HG03097 (cell line): ENCODE measurements around the gene DYNC1I1.

Source experiments
- ATAC-seq: cut with Tn5 transposase; IDR thresholded peaks from one replicate; pipeline ENCODE4 v1.9.1; 2021; ENCODE audit not compliant: unreplicated experiment, low FRiP score

Gene DYNC1I1

DNA sequence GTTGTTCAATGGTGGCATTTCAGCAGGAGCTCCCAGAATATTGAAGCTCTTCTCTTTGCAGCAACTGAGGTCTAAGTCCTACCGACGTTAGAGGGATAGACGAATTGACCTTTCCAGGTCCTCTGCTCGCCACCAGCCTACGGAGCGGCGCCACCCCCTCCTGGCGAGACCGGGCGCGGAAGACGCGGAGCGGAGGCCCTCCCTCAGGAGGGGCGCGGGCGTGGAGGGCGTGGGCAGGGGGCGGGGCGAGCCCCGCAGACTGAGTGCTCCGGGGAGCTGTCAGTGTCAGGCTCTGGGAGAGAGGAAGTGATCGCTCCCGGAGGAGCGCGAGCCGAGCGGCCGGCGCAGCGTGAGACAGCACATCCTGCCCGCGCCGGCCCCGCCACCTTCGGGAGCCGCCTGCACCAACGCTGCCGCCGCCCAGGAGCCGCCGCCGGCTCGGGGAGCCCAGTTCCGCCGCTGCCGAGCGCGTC, at the start of gene DYNC1I1:
Gene DYNC1I1, plus strand, starts transcription at position 257 of the 473 bp plus-strand sequence. CDS start 32,176 bp downstream, outside the sequence.
- peak; percentile 94 for ATAC-seq

DNA sequence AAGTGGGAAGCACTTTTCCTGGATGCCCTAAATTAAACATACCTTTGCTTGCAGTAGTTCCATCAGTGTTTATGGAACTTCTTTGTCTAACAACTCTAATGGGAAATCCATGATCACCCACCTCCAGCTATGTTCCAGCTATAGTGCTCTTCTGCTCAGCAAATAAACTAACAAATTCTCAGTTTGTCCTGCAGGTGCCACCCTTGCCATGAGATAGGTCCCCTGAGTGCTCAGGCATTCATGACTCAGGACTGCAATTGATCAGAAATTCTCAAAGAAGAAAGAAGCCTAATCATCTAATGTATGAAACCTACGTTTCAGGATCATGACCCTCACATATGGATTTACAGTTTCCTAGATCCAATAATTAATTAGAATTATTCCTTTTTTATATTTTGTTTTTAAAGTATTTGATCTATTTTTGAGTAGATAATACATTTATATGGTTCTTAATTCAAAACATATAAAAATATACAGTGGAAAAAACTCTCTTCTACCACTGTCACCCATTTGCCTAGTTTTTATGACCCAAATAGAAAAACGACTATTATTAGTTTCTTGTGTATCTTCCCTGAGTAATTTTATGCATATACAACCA, 48.7 kb upstream of the DYNC1I1 start:
- ATAC-seq, result no peak

DNA sequence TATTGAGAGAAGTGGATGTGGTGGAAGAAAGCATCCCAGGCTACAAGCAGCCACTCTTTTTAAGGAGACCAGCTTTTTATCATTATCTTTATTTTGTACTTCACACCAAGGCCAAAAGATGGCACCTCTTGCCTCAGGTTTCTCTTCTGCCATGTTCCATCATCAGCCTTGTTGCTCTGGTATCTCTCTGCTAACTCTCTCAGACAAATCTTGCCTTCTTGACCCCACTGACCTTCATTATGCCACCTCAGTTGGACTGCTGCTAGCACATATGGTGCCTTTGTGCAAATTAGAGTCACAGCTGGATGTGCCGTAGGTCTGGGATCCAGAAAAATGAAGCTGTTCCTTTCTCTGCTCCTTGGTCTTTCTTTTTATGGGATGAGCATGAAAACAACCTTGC, 47.1 kb upstream of the DYNC1I1 start:
- no peak for ATAC-seq

DNA sequence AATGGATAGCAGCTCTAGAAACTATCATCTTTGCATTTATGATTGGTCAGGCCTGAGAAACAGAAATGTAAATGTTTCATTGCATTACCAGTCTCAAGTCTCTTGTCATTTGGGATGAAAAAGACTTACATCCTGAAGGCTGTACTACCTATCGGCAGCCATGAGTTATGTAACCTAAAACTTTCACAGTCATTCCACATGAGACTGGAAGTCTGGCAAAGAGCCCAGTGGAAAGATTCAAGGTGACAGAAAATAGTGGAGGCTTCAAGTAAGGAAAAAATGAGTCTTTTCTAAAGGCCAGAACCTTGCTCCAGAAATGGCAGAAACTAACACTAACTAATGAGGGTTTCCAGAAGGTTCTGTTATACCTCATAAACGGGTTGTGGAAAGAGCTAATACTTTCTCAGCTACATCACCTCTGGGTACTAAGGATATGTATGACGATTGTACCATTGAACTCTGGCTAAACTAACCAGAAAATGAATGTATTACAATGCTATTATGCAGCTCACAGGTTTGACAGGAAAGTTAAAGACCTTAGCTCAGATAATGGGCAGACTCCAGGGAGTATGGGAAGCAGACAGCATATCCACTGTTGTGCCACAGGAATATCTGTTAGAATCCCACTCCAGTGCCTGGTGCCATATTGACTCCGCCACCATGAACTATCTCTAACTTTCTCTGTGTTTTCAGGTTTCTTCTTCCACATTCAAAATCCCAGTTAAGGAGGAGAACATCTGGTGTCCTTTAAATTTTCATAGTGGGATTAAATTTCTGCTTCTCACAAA, 41.7 kb upstream of the DYNC1I1 start:
- ATAC-seq, result no peak

DNA sequence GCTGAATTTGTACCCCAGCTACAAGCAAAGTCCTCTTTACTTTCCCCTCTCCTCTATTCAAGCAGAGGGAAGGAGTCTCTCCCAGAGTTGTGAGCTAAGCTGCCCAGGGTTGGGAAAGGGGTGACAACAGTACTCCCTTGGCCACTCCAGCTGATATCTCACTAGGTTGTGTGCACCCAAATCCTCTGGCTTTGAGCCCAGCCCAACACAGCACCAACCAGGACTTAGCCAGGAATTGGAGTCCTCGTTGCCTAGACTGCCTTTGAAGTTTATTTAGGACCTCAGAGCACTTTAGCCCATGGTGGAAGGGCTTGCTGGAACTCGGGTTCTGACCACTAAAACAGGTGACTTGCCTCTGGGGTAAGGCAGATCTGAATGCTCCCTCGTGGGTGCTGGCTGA, 35.7 kb upstream of the DYNC1I1 start:
- no peak for ATAC-seq

DNA sequence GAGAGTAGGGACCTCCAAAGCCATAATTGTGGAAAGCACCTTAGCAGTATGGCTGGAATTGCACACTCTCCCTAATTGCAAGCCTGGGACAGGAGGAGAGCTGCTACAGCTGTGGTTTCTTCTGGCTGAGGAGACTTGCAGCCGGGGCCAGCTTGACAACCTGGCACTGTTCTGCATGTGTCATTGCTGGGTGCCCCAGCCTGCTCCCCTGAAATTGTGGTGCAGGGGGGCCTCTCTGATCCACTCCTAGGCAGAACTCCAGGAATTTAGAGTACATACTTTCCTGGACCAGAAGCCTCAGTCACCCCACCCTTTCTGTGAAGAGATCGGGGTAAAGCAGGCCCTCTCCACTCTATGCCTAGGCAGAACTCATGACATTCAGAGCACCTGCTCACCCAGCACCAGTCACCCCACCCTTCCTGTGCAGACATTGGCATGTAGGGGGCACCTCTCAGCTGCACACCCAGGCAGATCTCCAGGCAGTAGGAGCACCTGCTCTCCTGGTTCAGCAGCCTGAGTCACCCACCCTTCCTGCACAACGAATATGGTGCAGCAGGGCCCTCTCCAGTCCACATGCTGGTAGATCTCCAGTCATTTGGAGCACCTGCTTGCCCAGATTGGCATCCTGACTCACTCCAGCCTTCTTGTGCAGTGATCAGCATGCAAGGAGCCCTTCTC, 34.4 kb upstream of the DYNC1I1 start:
- ATAC-seq, result no peak

DNA sequence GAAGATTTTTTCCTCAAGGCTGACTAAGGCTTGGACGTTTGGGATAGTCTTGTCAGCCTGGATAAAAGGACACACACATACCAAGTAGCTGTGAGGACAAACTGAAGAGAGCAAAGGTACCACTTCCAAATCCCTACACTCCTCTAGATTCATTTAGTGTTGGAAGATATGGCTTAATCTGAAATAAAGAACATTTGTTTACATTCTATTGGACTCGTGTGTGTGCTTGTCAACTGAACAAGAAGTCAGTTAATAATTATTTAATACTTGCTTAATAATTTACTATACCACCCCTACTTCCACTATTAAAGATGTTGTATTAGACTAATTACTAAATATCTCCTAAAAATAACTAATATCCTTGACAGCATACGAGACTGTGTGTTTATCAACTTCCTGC, 23.3 kb upstream of the DYNC1I1 start:
- no peak for ATAC-seq

DNA sequence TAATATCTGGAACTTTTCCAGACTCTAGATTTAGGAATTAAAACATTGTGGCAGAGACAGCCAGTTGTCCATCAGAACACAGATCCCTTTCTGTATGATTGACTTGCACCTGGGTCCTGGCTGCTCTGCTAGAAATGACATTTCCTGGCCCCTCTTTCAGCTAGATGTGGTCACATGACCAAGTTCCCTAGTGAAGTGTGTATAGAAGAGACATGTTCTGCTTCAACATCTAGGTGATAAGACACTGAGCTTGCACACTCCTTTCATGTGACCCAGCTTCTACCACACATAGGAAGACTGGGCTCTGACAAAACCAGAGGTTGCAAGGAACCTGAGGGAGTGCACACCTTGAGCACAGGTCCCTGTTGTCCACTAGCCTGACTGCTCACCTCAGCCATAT, 22.8 kb upstream of the DYNC1I1 start:
- no peak for ATAC-seq

DNA sequence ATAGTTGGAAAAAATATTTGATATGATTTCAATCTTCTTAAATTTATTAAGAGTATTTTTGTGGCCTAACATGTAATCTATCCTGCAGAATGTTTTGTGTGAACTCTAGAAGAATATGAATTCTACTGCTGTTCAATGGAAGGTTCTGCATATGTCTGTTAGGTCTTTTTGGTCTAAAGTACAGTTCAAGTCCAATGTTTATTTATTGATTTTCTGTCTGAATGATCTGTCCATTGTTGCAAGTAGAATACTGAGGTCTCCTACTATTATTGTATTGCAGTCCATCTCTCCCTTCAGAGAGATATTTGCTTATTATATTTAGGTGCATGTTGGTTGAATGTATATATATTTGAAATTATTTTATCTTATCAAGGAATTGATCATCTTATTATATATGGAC, 18.9 kb upstream of the DYNC1I1 start:
- no peak for ATAC-seq

DNA sequence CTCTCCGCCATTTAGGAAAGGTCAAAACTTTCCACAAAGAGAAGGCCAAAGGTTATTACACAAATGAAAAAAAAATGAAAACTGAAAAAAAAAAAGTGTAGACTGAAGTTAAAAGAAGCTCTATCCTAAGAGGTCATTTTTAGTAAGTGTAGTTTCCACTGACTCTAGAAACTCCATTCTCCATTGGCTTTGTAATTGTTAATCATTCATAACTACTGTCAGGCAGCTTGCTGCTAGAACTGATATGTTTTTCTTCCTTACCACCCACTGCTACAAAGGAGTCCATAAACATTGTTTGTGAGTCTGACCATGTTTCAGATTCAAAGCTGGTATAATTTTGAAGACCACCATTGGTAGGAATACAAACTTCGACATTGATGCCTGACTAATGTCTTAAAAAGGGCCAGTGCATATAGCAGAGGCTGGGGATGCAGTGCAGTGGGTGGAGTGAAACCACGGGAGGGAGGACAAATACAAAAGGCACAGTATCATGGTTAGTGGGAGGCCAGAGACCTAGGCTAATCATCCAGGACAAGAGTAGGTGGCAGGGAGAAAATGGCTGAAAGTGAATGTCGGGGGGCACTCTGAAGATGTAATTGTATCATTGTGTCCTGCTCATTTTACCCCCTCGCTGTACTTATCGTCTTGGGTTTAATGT, 16.9 kb upstream of the DYNC1I1 start:
- ATAC-seq, result no peak

DNA sequence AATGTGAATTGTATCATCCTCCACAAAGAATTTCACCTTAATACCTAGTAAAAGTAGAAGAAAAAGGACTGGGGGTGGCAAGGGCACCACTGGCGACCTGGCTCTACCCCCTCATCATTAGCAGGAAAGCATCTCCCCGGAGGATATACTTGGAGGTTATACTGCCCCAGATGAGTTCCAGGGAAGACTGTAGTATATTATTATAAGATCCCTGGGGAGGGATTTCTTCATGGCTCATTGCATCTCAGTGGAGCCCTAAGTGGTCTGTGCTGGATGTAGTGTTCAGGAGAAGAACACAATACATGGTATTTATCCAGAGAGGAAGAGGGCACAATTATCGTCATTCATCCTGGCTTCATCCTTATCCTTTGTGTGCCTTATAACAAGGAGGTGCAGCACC, 14.2 kb upstream of the DYNC1I1 start:
- ATAC-seq, result no peak

DNA sequence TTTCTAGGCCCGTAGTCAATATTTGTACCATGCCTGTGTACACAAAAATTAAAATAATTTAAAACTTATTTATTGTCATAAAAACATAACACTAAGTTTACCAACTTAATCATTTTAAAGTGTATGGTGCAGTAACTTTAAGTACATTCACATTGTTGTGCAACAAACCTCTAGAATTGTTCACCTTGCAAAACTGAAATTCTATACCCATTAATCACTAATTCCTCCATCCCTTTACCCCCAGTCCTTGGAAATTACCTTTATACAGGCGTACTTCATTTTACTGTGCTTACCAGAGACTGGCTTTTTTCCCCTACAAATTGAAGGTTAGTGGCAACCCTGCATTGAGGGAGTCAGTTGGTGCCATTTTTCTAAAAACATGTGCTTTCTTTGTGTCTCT, 6.3 kb upstream of the DYNC1I1 start:
- ATAC-seq, result no peak

DNA sequence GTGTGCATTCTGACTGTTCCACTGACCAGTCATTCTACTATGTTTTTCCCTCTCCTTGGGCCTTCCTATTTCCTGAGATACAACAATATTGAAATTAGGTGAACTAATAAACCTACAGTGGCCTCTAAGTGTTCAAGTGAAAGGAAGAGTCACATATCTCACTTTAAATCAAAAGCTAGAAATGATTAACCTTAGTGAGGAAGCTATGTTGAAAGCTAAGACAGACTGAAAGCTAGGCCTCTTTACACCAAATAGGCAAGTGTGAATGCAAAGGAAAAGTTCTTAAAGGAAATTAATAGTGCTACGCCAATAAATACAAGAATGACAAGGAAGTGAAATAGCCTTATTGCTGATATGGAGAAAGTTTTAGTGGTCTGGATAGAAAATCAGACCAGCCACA, 5.7 kb upstream of the DYNC1I1 start:
- ATAC-seq, result peak; percentile 70

DNA sequence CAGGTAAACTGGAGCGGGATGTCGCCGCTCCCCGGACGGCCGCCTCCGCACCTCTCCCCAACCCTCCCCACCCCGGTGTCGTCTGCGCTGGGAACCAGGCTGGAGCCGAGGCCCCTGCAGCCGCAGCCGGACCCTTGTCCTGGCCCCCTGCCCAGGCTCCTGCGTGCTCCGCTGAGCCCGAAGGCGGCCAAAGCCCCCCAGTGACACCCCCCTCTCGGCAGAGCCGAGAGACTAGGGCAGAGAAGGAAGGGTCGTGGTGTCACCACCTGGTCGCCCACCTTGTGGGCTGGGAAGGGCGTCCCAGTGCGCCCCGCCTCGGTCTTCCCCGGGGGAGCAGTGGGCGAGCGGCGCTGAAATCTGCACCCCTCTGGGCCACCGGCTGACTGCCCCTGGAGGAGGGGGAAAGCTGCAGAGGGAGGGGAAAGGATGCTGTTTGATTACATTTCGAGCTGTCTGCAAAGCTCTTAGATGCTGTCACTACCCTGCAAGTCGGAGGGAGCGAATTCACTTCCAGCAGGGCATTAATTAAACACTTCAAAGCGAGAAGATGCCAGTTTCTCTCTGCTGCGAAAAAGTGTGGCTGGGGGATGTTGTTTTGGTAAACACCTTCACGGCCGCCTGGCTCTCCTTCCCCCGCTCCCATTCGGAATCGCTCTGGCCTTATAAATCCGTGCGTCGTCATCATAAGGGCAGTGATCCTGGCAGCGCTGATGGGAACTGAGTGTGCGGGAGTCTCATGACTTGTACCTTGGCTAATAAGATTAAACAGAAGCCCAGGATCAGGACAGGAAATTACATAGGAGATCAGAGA, 622 bp downstream of the DYNC1I1 start:
- ATAC-seq, result no peak

DNA sequence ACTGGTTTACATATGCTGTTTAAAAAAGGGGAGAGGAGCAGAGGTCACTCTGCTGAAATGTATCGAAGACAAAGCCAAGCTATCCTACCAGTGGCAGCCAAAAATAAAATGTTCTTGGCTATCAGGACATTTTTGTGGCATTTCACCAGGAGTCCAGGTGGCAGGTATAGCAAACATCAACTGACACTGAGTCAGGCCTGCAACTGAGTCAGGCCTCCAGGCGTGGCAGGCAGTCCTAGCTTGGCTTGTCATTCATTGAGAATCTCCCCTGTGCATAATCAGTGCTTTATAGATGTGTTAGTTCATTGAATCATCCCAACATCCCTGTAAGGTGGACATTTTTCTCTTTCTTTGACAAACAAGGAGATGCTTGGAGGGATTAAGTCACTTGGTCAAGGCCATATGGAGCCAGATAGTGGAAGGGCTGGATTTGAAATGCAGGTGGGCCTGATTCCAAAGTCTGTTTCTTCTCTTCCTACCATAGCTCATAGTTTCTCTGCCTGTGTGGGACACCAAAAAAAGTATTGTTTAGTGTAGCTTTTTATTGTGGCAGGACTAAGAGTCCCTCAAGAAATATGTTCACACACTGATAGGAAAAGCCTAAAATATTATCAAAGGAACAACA, 4.3 kb downstream of the DYNC1I1 start:
- ATAC-seq, result no peak

DNA sequence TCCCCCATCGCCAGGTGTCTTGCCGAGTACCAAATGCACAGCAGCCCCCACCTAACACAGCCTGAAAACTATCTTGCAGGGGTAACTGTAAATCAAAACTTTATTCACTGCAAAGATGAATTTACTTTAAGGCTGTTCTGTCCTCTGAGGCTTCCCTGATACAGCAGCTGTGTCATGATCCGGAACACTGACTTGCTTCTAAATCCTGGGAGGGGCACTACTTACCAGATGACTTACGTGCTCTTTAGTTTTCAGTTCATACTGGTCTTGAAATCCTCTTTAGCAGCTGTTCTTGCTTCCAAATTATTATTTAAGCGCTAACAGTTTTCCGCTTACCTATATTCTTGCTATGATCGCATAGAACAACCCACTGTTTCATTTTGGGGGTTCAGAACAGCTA, 4.9 kb downstream of the DYNC1I1 start:
- ATAC-seq, result no peak

DNA sequence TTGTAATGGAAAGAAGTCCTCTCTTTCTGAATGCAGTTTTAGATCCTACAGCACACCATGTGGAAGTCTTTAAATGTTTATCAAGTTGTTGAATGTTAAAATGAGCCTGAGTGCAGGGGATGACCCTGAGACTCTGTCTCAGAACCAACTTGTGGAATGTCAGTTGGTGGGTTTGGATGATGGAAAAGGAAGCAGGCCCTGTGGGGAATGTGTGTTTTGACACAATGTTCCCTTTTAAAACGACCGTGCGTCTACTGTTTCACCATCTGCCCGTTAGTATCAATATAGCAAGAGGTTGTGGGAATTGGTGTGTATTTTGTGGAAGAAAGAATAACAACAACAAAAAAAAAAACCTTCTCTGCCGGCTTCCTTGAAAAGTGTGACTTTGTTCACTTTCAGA, 8.3 kb downstream of the DYNC1I1 start:
- no peak for ATAC-seq

DNA sequence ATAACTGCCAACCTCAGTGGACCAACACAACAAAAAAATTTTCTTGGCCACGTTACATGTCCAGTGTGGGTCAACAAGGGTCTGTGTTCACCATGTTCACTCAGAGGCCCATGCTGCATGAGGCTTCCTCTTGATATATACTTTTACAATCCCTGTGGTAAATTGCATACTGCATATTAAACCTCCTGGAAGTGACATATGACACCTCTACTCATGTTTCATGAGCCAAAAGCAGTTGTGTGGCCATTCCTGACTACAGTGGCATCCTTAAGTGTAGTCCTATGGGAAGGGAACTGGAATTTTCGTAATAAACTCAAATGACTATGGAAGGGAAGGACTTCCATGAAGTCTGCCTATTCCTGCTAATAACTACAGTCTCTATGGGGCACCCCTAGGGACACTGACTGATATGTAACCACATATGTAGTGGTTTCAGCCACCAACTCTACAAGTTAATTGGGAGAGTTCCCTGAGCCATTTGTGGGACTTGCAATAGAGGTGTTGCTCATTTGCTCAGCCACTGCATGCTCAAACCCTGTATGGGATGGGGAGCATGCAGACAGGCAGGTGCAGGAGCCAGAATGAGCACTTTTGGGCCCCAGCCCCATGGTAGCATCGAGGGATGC, 9.7 kb downstream of the DYNC1I1 start:
- ATAC-seq, result no peak

DNA sequence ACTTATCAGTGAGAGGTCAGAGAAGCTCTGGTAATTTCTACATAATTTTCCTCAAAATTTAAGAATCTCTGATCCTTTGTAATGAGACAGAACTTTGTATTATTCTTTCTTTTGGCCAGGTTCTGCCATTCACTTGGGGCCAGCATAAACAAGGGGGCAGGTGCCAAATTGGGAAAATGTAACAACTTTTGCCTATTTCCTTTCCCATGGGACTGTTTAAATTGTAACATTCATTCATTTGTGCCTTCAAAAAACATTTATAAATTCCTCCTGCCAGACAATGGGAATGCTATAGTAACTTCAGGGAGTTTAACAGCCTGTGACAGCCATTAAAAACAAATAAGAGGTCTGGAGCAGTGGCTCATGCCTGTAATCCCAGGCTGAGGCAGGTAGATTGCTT, 12.4 kb downstream of the DYNC1I1 start:
- ATAC-seq, result no peak
